Kidney (tissue), 14 donors: Measurements from ENCODE around the gene SBF1. TPM values are rescaled to one million over a fixed set of nuclear protein-coding genes. Genes with fewer than 3 reads are reported as not detected.

Experiments
- DNase-seq, 5 donors: peaks; one replicate each; pipeline ENCODE4 v3.0.0-alpha.2; 2013 to 2020
- FAIRE-seq: peaks from 2 replicates; lab custom pipeline; 2012; peaks lifted over from hg19 to GRCh38; lab: Jason Lieb, UNC
- H3K27ac ChIP-seq, 2 donors: one replicate each; pipeline ENCODE4 v1.7.0; 2013; ENCODE audit warnings: low read depth in 2 of 2, low read length in 2 of 2, inconsistent platforms in 1 of 2
- H3K27me3 ChIP-seq: one replicate; pipeline ENCODE4 v1.7.1; 2013; ENCODE audit warnings: low read length, inconsistent platforms; ENCODE audit not compliant: control insufficient read depth, insufficient read depth
- H3K36me3 ChIP-seq, 3 donors: one replicate each; pipeline versions ENCODE4 v1.7.0 to v1.7.1; 2013; ENCODE audit warnings: low read length in 3 of 3, control low read depth in 1 of 3, inconsistent platforms in 1 of 3; ENCODE audit not compliant: insufficient read depth in 3 of 3, control insufficient read depth in 2 of 3
- H3K4me1 ChIP-seq, 3 donors: one replicate each; pipeline versions ENCODE4 v1.7.0 to v1.7.1; 2013; ENCODE audit warnings: low read length in 3 of 3, inconsistent platforms in 1 of 3, low read depth in 1 of 3; ENCODE audit not compliant: control insufficient read depth in 2 of 3, insufficient read depth in 2 of 3
- H3K4me3 ChIP-seq, 3 donors: one replicate each; pipeline versions ENCODE4 v1.7.0 to v1.8.1; 2013; ENCODE audit warnings: low read length in 3 of 3, control low read depth in 1 of 3, inconsistent platforms in 1 of 3
- H3K9ac ChIP-seq, 3 donors: one replicate each; pipeline versions ENCODE4 v1.7.0 to v1.7.1; 2013; ENCODE audit warnings: low read length in 3 of 3, control low read depth in 1 of 3, inconsistent platforms in 1 of 3
- H3K9me3 ChIP-seq, 3 donors: one replicate each; pipeline versions ENCODE4 v1.7.0 to v1.7.1; 2013; ENCODE audit warnings: low read length in 3 of 3, control low read depth in 1 of 3, inconsistent platforms in 1 of 3; ENCODE audit not compliant: control insufficient read depth in 2 of 3, insufficient read depth in 1 of 3
- intact Hi-C: fragments of 100-400 bp; cut with DNase I; formaldehyde crosslinking; loops from one replicate; pipeline ENCODE4 v1.11.1; 2022
- polyA plus RNA-seq: library from polyadenylated mRNA; stranded (reverse); fragments of 350-450 nt; fragmentation: Illumina TruSeq; extraction: RNeasy Lipid Tissue Mini Kit (QIAGEN cat#74804); gene quantifications from one replicate; pipeline ENCODE4 v1.2.3, GENCODE V29; 2014; ENCODE audit warnings: low read depth, low replicate concordance; ENCODE audit not compliant: insufficient read depth
- total RNA-seq: library from RNA; stranded (reverse); fragmentation: NEBNext Ultra II Directional; extraction: Animal tissue kit (Norgen Biotek cat#: 25700); gene quantifications from one replicate; pipeline ENCODE4 v1.2.1, GENCODE V29; 2021
- TF ChIP-seq, protein P1 (sequence below): IDR thresholded peaks from 3 replicates; pipeline ENCODE4 v1.5.1; 2012; ENCODE audit warnings: mild to moderate bottlenecking, moderate library complexity, borderline replicate concordance; ENCODE audit not compliant: insufficient read depth; ENCODE audit errors: extremely low read depth
- donor health status: control.
- donor health status: control.
- donor health status: control.
- donor health status: control.
- donor health status: control.
- donor health status: DM: yes; HTN: yes; CAD: no.
- donor health status: Normal renal cell carcinoma (clear cell type).

Gene SBF1
- total and polyA plus RNA-seq, 2 donors from 2014 or later = 18.1 to 73.9 TPM

DNA sequence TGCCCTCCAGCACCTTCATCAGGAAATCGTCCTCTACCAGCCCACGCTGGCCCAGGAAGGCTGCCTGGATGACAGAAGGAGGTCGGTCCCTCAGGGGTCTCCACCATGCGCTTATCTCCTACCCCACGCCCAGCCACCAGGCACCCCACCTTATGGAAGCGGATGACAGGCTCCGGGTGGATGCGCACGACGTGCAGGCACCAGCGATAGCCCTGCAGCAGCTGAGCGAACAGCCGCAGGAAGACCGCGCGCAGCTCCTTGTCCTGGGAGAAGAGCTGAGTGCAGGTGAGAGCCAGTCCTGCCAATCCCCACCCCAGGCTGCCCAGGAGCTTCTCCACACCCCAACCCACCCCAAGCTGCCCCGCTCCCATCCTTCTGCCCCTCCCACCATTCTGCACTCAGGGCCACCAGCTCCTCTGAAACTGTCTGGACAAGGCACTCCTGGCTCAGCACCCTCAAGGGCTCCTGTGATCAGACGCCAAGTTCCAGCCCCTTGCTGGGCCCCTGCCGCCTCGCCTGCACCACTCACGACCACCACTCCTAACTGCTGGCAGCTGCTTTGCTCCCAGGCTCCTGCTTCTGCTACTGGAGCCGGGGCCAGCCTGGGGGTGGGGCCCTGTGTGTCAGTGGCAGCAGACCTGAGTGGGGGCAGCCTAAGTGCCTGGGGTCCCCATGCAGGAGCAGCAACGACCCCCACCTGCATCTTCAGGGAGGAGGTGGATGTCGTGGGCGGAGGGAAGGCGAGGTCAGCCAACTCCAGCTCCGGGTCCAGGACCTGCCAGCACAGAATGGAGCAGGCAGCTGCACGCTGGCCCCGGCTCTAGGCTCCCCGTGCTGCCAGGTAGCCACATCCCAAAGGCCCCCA, 9.5 kb downstream of the SBF1 start:
- Histone ChIP-seq H3K9me3 (no peaks in the 10 kb centered on the region), H3K27ac (no peak overlapping the region), H3K4me1 (peaks cover 0 to 2% (median 0%) of the 10 kb centered on the region in 3 donors), H3K9ac (no peak overlapping the region), H3K36me3 (peaks cover 0 to 49% (median 25%) of the 10 kb centered on the region in 3 donors), H3K4me3 (no peak overlapping the region), H3K27me3 (no peaks in the 10 kb centered on the region)
- DNase-seq (no peak), FAIRE-seq (no peak)
- TF ChIP-seq, protein P1, sequence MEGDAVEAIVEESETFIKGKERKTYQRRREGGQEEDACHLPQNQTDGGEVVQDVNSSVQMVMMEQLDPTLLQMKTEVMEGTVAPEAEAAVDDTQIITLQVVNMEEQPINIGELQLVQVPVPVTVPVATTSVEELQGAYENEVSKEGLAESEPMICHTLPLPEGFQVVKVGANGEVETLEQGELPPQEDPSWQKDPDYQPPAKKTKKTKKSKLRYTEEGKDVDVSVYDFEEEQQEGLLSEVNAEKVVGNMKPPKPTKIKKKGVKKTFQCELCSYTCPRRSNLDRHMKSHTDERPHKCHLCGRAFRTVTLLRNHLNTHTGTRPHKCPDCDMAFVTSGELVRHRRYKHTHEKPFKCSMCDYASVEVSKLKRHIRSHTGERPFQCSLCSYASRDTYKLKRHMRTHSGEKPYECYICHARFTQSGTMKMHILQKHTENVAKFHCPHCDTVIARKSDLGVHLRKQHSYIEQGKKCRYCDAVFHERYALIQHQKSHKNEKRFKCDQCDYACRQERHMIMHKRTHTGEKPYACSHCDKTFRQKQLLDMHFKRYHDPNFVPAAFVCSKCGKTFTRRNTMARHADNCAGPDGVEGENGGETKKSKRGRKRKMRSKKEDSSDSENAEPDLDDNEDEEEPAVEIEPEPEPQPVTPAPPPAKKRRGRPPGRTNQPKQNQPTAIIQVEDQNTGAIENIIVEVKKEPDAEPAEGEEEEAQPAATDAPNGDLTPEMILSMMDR = no peak
- intact Hi-C loops = no loop called here

DNA sequence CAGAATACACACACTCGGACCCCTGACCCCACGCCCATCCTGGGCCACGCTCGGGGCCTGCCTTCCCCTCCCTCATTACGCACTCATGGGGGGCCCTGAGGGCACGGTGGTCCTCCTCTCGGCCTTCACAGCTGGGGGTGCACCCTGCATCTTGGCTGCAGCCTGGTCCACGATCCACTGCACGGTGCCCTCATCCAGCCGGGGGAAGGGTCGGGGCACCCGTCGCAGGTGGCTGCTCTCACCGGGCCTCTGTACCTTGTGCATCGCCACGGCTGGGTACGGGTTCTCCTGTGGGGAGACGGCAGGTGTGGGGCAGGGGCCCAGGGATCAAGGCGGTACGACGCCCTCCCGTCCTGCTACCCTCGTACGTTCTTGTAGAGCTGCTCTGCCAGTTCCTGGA, 10.4 kb downstream of the SBF1 start:
- no peaks in the 10 kb centered on the region for H3K9me3 ChIP-seq
- no peak for FAIRE-seq
- no peak overlapping the region for H3K27ac ChIP-seq
- no peaks in the 10 kb centered on the region for H3K4me1 ChIP-seq
- no peaks in the 10 kb centered on the region for H3K27me3 ChIP-seq
- TF ChIP-seq, protein P1 = no peak
- intact Hi-C loops = no loop called here
- peaks cover 0 to 57% (median 25%) of the 10 kb centered on the region in 3 donors for H3K36me3 ChIP-seq
- no peak overlapping the region for H3K4me3 ChIP-seq
- no peak for DNase-seq
- no peak overlapping the region for H3K9ac ChIP-seq

DNA sequence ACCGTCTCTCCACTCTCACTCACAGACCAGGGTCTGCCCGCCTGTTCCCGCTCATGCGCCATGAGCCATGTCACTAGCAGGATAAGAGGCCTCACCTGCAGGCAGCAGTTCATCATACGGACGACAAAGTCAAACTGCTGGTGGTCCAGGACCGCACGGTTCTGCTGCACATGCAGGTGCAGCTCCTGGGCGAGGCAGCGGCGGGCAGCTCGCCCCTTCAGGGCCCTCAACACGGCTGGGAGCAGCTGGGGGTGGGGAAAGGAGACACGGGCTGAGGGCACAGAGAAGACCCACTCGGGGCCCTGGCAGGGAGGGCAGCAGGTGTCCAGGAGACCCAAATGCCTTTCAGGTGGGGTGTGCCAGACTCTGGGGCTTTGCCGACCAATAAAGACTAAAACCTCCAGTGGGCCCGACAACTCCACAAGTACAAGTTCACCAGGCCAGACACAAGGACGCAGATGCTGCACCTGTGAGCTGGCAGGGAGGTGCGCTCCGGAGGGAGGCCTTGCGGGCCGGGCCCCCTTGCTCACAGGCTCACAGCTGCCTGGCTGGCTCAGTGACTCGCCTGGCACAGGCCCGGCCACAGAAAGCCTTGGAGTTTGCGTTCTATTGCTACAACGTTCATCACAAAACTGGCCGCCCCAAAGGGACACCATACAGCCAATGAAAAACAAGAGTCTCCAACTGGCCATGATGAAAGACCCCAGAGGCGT, 11.5 kb downstream of the SBF1 start:
- no peaks in the 10 kb centered on the region for H3K4me1 ChIP-seq
- H3K9me3 ChIP-seq = no peaks in the 10 kb centered on the region
- intact Hi-C loops = no loop called here
- FAIRE-seq (no peak), DNase-seq (no peak)
- H3K27ac ChIP-seq = no peak overlapping the region
- no peak overlapping the region for H3K9ac ChIP-seq
- H3K4me3 ChIP-seq = no peak overlapping the region
- no peaks in the 10 kb centered on the region for H3K27me3 ChIP-seq
- TF ChIP-seq, protein P1 = no peak
- H3K36me3 ChIP-seq = peaks cover 0 to 64% (median 27%) of the 10 kb centered on the region in 3 donors
